SHP77 treated with DMSO at 0.1 percent for 48 hours (cell line): ENCODE results near the gene PSPH.

Source experiments
- DNase-seq: peaks from one replicate; lab custom pipeline; 2025; lab: John Stamatoyannopoulos, UW

Gene PSPH

DNA sequence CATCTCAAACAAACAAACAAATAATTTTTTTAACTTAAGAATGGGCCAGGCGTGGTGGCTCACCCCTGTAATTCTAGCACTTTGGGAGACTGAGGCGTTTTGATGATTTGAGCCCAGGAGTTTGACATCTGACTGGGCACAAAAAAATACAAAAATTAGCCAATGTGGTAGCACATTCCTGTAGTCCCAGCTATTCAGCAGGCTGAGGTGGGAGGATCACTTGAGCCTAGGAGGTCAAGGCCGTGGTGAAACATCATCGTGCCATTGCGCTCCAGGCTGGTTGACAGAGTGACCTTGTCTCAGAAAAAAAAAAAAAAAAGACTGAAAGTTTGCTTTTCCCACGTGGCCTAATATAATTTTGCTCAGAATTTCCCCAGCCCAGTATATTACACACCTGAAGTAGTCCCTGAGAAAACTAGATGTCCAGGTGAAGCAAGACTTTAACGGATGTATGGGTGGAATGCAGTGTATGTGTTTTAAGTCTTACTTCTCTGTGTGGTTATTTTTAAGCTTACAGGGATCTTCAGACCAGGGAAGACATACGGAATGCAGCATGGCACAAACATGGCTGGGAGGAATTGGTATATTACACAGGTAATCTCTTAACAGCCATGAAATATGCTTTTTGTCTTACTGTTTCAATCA lies 54.3 kb downstream of the PSPH start:
- no peak for DNase-seq

DNA sequence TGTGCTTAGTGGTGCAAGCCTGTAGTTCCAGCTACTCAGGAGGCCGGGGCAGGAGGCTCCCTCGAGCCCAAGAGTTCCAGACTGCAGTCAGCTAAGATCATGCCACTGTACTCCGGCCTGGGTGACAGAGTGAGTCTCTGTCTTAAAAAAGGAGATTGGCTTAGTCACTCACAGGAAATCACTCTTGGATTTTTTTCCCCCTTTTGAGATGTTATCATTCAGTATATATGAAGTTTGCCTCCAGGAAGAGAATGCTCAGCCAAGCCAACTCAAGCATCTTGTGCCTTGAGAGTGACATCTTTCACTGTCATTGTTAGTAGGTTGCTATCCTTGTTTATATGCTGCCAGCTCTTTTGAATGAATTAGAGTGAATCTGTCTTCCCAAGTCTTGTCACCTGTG lies 58.9 kb downstream of the PSPH start:
- DNase-seq, result no peak

DNA sequence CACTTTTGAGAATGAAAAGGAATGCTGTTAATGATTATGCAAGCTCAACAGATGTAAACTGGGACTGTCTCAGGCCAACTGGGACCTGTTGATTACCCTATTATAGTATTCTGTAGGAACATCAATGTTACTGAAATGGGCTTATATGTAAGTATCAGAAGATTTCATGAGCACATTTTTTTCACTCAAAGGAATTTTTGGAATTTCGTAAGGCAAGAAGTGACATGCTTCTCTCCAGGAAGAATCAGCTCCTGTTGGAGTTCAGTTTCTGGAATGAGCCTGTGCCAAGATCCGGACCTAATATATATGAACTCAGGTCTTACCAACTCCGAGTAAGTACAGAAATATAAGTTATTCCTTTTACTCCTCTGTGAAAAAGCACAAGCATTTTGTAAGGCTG lies 67.7 kb downstream of the PSPH start:
- no peak for DNase-seq

DNA sequence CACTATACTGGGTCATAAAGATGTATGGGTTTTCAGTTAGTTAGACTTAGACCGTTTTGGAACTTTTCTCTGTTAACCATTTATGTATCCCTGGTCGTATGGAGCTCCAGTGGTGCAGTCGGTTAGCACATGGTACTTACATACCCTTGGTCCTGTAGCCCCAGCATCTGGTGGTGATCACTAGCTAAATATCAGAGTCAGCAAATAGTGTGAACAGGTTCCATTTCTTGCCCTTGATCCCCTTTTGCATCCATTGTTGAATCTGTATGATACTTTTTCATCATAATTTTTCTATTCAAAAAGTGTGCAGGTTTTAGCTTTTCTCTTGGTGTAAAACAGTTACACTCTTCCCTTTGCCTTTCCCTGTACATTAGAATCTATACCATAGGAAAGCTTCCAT lies 71.0 kb downstream of the PSPH start:
- DNase-seq, result no peak

DNA sequence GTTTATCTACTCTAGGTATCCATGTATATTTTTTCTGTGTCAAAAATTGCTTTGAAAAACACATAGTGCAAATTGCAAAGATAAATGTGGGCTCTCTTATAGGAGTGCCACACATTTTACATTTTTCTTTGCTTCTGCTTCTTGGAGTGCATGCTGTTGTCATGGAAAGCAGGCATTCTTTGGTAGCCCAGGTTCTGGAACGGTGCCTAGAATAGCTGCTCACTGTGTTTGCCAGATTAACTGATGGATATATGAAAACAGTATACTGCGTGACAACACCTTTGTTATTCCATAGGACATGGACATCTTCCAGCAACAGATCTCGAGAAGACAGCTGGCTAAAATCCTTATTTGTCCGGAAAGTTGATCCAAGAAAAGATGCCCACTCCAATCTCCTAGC lies 73.4 kb downstream of the PSPH start:
- peak; percentile 83 for DNase-seq

DNA sequence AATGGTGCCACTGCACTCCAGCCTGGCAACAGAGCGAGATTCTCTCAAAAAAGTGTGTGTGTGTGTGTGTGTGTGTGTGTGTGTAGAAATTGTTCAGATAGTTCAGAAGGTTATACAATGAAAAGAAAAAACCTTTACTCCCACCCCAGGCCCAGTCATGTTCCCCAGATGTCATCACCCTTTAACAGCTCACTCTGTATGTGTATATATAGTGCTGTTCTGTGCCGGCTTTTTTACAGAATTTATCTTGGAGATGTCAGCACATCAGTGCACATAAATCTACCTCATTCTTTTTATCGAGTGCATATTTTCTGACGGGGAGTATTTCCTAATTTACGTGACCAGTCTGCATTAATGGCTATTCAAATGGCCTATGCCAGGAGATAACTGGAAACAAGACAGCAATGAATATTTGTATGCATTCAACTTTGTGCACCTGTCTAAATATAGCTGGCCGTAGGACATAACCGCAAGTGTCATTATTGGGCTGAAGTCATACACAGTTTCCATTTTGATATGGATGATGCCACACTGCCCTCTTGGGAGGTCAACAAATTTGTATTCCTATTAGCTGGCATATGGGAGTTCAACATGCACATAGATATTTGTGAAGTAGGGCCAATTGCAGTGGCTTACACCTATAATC lies 75.1 kb downstream of the PSPH start:
- DNase-seq, result peak; percentile 99

DNA sequence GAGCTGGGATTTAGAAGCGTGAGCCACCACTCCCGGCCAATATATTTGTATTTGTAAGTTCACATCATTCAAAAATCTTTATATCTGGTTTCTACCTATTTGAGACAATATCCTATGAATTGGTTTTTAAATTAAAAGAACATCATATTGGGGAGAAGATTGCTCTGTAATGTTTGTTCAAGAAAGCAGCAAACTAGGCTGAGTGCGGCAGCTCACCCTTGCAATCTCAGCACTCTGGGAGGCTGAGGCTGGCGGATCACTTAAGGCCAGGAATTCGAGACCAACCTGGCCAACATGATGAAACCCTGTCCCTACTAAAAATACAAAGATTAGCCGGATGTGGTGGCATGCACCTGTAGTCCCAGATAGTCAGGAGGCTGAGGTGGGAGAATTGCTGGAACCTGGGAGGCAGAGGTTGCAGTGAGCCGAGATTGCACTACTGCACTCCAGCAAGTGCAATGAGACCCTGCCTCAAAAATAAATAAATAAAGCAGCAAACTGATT lies 77.4 kb downstream of the PSPH start:
- no peak for DNase-seq

DNA sequence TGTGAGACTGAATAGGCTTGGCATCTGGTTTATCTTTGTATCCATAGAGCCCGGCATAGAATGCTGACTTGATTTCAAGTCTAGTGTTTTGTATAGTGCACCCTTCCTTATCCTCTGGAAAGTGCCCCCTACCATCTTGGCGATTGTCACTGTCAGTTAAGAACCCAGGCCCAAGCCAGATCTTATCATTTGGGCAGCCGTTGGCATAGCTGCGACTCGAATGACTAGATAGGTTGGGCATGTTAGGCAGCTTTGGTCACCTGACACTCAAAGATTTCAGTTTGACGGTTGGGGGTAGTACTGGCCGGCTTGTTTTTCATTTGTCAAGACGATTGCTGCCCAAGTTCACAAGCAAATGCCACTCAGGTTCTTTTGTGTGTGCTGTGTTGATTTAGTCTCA lies 80.3 kb downstream of the PSPH start:
- DNase-seq, result no peak

DNA sequence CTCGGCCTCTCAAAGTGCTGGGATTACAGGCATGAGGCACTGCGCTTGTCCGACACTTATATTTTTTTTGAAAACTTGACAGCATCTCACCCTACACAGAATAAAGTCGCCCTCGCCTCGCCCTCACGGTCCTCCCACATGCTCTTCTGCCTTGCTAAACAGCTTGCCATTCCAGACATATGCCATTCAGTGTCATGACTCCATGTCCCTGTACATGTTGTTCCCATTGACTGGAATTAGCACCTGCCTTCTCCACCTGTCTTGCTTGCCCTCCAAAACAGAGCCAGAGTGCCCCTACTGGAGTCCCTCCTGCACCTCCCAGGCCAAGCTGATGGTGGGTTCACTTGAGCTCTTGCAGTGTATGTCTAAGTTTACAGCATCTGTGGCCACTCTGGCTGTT lies 80.7 kb downstream of the PSPH start:
- DNase-seq, result peak; percentile 27

DNA sequence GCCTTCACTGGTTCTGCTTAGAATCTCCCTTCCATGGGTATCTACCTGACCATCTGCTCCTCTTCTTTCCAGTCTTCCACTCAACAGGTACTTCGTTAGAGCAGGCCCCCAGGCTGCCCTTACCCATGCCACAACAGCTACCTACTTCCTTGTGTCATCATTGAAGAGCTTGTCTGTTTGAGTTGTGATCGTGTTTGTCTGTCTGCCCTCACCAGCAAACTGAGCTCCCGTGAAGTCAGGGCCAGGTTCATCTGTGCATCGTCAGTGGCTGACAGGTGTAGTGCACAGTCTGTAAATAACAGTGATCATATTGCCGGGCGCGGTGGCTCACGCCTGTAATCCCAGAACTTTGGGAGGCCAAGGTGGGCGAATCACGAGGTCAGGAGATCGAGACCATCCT lies 81.9 kb downstream of the PSPH start:
- DNase-seq, result peak; percentile 37

DNA sequence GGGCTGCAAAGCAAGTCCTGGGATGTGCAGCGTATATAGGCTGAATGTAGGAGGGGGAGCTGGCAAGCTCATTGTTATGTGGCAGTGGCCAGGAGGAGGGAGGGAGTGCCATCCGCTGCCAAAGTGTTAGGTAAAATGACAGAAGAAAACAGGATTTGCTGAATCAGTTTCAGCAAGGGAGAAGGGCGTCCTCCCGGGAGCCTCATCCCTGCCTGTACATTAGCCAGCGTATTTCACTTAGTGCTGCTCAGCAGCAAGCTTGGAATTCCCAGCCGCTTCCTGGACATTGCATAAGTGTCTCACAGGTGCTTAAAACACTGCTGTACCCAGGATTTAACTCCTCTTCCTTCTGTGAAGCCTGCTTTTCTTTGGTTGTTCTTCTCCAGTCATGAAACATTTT lies 84.4 kb downstream of the PSPH start:
- DNase-seq, result no peak

DNA sequence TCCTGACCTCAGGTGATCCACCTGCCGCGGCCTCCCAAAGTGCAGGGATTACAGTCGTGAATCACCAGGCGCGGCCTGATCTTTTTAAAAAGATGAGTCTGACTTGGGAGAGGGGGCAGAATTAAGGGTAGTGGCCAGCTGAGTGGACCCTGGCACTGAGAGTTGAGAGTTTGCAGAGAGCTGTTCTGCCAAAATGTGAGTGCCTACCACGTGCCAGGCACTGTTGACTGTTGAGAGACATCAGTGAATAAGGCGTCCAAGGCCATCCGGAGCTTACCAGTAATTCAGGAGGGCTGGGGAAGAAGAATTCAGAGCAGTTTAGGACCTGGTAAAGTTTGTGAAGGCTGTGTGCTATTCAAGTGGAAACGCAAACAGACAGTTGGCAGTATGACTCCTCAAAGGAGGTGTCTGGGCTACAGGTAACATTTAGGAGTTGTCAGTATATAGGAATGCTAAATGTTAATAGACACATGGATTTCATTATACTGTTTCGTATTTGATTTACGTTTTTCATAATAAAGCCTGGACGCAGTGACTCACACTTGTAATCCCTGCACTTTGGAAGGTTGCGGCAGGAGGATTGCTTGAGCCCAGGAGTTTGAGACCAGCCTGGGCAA lies 85.3 kb downstream of the PSPH start:
- DNase-seq, result peak; percentile 35

DNA sequence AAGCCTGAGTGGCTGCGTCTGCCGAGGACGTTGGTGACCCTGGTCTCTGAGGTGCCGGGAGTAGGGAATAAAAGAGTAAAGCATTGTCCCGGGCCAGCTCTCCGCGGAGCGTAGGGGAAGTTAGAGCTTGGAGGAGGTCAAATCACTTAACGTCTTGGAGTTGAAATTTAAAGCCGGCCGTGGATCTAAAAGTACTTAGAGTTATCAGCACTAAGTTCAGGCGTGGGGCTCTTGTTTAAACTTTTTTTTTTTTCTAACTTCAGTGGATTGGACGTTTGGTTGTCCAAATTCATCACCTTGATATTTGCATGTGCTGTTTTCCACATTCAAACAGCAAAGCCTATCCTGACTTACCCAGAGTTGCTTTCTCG lies 86.2 kb downstream of the PSPH start:
- DNase-seq, result no peak

DNA sequence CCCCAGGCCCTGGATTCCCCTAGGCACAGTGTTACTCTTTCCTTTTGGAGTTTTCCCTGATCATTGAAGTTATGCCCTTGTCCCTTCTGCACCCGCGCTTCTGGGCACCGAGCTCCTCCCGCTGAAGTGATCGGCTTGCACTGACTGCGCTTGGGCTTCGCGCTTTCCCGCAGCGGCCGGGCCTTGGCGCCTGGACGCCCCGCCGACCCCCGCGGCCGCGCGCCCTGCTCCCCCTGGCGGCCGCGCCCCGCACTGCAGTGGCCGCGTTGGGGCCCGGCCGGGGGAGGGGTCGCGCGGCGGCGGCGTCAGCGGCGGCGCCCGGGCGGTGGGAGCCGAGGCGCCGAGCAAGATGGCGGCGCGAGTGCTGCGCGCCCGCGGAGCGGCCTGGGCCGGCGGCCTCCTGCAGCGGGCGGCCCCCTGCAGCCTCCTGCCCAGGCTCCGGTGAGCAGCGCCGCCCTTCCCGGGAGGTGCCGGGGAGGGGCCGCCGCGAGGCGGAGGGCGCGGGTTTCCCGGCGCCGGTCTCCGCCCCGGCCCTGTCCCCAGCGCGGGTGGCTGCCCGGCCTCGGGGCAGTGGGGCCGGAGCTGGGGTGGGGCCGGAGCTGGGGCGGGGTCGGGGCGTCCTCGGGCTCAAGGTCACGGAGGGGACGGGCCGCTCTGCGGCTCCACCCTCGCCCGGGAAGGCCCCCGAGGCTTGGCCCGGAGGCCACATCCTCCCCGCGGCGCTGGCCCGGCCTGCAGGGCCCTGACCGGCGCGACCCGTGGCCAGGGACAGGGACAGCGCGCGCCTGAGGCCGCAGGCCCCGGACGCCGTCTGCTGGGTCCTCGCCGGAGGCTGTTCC lies 86.8 kb downstream of the PSPH start, which contains the start of gene NIPSNAP2:
Gene NIPSNAP2 (plus strand): TSS at position 325 of the 839 bp plus-strand sequence. CDS start 25 bp downstream, at position 350.
- peak; percentile 55 for DNase-seq

DNA sequence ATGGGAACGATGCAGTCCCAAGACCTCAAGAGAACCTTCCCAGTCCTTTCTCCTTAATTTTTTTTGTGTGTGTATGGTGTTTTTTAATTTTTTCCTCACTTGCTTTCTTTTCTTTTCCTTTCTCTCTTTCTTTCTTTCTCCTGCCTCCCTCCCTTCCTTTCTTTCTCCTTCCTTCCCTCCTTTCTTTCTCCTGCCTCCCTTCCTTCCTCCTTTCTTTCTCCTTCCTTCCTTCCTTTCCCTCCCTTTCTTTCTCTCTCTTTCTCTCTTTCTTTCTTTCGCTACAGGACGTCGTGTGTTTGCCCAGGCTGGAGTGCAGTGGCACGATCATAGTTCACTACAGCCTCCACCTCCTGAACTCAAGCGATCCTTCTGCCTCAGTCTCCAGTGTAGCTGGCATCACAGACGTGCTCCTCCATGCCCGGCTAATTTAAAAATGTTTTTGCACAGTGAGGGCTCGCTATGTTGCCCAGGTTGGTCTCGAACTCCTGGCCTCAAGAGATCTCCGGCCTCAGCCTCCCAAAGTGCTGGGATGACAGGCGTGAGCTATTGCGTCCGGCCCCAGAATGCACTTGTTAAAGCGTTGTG lies 87.6 kb downstream of the PSPH start:
- no peak for DNase-seq

DNA sequence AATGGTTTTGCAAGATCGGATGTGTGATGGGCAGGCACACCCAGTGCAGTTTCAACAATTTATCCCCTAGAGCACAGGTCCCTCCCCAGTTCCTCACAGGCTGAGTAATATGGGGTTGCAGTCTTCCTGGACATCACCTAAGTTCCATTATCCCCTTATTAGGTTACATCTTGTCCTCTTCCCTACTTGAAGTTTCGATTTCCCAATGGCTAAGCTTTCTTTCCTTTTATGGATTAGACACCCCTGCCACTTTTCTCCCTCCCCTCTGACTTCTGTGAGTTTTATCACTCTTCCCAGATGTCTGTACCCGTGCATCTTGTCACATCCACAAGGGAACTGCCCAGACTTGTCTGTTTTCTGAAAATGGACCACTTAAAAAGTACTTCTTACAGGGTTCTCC lies 89.2 kb downstream of the PSPH start:
- no peak for DNase-seq
